GM12874 (cell line): ENCODE data around the gene KCNG4.

Experiments used
- CTCF ChIP-seq: IDR thresholded peaks from 2 replicates; pipeline ENCODE4 v1.5.1; 2011; ENCODE audit warnings: low read depth, mild to moderate bottlenecking, control low read depth, low read length, moderate library complexity; ENCODE audit not compliant: insufficient read depth

The KCNG4 gene

GRCh38 chr16:84183911-84184591 is 55.8 kb downstream of the KCNG4 start:
- TF ChIP-seq CTCF = no peak

- no peak for TF ChIP-seq CTCF
Observed at GRCh38 chr16:84183572-84183875, 56.3 kb downstream of the KCNG4 start.

GRCh38 chr16:84182680-84183571 is 56.9 kb downstream of the KCNG4 start:
- no peak for TF ChIP-seq CTCF

- no peak for TF ChIP-seq CTCF
Observed at GRCh38 chr16:84182104-84182503, 57.7 kb downstream of the KCNG4 start.

- TF ChIP-seq CTCF = no peak
Observed at GRCh38 chr16:84181144-84181915, 58.5 kb downstream of the KCNG4 start.

- TF ChIP-seq CTCF = no peak
Observed at GRCh38 chr16:84180519-84181140, 59.2 kb downstream of the KCNG4 start.

GRCh38 chr16:84179612-84180320 is 60.0 kb downstream of the KCNG4 start:
- no peak for TF ChIP-seq CTCF
